Measurements from ENCODE around the gene CCBE1. TPM values are rescaled to one million over a fixed set of nuclear protein-coding genes. Genes with fewer than 3 reads are reported as not detected.
"Not testable (repeated sequence)": the region's sequence is repeated elsewhere in the genome, so short reads cannot be mapped to it uniquely, and the experiment has no call there.

CCBE1 gene
- total RNA-seq, 2 donors from 2014 or later = 1.6 to 1.8 TPM

- H3K27me3 ChIP-seq (replicated peaks; ENCODE audit: insufficient read depth) = no peaks in the 10 kb centered on the region
- no peak overlapping the region for H3K27ac ChIP-seq
- H3K4me1 ChIP-seq (ENCODE audit: control insufficient read depth in 1 of 2, low read depth in 2 of 2) = no peaks in the 10 kb centered on the region
- H3K9me3 ChIP-seq = no peaks in the 10 kb centered on the region
- TF ChIP-seq CTCF (IDR thresholded peaks at IDR 0.05) = no peak
- no peak for ATAC-seq (ENCODE audit: insufficient number of reproducible peaks, low FRiP score, low read depth)
- H3K36me3 ChIP-seq = no peaks in the 10 kb centered on the region
- no peak for DNase-seq (ENCODE audit: low spot score)
- H3K4me3 ChIP-seq = no peak overlapping the region
Measured at GRCh38 chr18:59651071-59651470, 46.2 kb downstream of the CCBE1 start.

DNA sequence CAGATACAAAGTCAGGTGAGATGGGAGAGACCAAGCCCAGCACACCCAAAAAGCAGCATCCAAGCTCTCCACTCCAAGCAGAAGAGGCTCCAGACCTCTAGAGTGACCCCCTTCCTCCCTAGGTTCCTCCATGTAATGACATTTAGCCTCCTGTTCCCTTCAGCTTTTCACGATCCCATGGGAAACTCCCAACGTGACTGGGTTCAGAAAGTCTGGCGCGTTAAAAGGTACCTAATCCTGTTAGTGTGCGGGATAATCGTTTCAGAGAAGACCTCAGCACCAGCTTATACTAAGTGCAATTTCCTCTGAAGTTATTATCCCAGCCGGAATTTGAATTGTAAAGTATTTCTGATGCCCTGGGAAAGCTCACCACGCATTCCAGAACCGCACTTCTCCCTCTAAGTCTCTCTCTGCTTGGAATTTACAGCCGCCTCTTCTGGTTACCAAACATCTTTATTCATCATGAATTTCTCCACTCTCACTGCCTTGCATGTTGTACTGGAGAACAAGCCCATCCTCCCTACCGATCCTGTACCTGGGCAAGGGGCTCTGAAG lies 46.9 kb downstream of the CCBE1 start:
- Histone ChIP-seq H3K27me3 (replicated peaks; ENCODE audit: insufficient read depth) (no peaks in the 10 kb centered on the region), H3K4me1 (ENCODE audit: control insufficient read depth in 1 of 2, low read depth in 2 of 2) (no peaks in the 10 kb centered on the region), H3K36me3 (no peaks in the 10 kb centered on the region), H3K27ac (no peak overlapping the region), H3K4me3 (no peak overlapping the region), H3K9me3 (no peaks in the 10 kb centered on the region)
- ATAC-seq (ENCODE audit: insufficient number of reproducible peaks, low FRiP score, low read depth) = no peak
- no peak for DNase-seq (ENCODE audit: low spot score)
- no peak for TF ChIP-seq CTCF (IDR thresholded peaks at IDR 0.05)

- DNase-seq (ENCODE audit: low spot score) = no peak
- no peak overlapping the region for H3K4me3 ChIP-seq
- no peak overlapping the region for H3K27ac ChIP-seq
- H3K4me1 ChIP-seq (ENCODE audit: control insufficient read depth in 1 of 2, low read depth in 2 of 2) = no peaks in the 10 kb centered on the region
- no peak for TF ChIP-seq CTCF (IDR thresholded peaks at IDR 0.05)
- no peak for ATAC-seq (ENCODE audit: insufficient number of reproducible peaks, low FRiP score, low read depth)
- no peaks in the 10 kb centered on the region for H3K36me3 ChIP-seq
- no peaks in the 10 kb centered on the region for H3K27me3 ChIP-seq (replicated peaks; ENCODE audit: insufficient read depth)
- no peaks in the 10 kb centered on the region for H3K9me3 ChIP-seq
Measured at GRCh38 chr18:59649591-59649990, 47.6 kb downstream of the CCBE1 start.

GRCh38 chr18:59648469-59648868 lies 48.8 kb downstream of the CCBE1 start:
- not testable (repeated sequence) for H3K36me3 ChIP-seq; H3K4me3 ChIP-seq; DNase-seq (ENCODE audit: low spot score); ATAC-seq (ENCODE audit: insufficient number of reproducible peaks, low FRiP score, low read depth); H3K4me1 ChIP-seq (ENCODE audit: control insufficient read depth in 1 of 2, low read depth in 2 of 2); H3K27me3 ChIP-seq (replicated peaks; ENCODE audit: insufficient read depth); H3K9me3 ChIP-seq; H3K27ac ChIP-seq

DNA sequence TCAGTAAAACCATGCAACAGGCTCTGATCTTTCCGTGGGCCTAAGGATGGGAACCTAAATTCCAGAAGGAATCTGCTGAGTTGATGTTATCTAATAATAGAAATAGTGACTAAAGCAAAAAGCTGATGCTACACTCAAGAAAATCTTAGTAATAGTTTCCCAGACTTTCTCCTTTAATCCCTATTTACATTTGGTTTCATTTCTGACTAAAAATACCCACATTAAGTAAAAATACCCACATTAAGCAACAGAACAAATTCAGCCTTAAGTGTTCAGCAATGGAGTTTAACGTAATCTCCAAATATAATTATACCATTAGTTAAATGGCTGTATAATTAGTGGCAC lies 50.3 kb downstream of the CCBE1 start:
- H3K27me3 ChIP-seq (replicated peaks; ENCODE audit: insufficient read depth) = no peaks in the 10 kb centered on the region
- no peaks in the 10 kb centered on the region for H3K9me3 ChIP-seq
- ATAC-seq (ENCODE audit: insufficient number of reproducible peaks, low FRiP score, low read depth) = peak; percentile 50
- no peak overlapping the region for H3K27ac ChIP-seq
- TF ChIP-seq CTCF (IDR thresholded peaks at IDR 0.05) = no peak
- H3K4me3 ChIP-seq = no peak overlapping the region
- H3K4me1 ChIP-seq (ENCODE audit: control insufficient read depth in 1 of 2, low read depth in 2 of 2) = no peaks in the 10 kb centered on the region
- H3K36me3 ChIP-seq = no peaks in the 10 kb centered on the region
- DNase-seq (ENCODE audit: low spot score) = no peak

DNA sequence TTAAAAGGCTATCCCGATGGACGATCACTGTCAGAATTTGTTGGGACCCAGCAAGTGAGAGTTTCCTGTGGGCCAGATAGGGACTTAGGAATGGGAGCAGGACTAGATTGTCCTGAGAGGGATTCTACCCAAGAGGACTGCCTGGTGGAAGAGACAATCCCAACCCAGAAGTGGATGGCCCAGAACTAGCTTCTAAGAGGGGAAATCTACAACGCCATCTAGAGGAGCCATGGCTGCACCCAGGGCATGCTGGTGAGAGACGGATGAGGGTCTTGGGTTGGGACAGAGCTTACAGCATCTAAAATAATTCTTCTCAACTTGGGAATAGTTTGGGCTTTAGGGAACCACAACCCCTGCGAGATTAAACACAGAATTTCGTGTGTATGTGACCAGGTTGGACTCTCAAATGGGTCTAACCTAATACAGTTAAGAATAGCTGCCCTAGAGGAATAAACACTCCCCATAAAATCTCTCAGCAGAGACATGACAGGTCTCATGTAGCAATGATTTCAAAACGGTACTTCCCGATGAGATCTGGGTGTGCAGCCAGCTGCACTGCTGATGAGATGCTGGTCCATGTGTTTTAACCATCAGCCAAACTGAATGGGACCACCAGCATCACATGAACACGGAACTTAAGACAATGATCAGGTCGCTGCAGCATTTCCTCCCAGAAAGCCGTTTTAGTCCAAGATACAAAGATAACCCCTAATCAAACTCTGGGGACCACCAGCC lies 50.8 kb downstream of the CCBE1 start:
- no peaks in the 10 kb centered on the region for H3K27me3 ChIP-seq (replicated peaks; ENCODE audit: insufficient read depth)
- no peaks in the 10 kb centered on the region for H3K36me3 ChIP-seq
- H3K4me3 ChIP-seq = no peak overlapping the region
- no peak for TF ChIP-seq CTCF (IDR thresholded peaks at IDR 0.05)
- DNase-seq (ENCODE audit: low spot score) (no peak), ATAC-seq (ENCODE audit: insufficient number of reproducible peaks, low FRiP score, low read depth) (no peak)
- no peaks in the 10 kb centered on the region for H3K9me3 ChIP-seq
- no peaks in the 10 kb centered on the region for H3K4me1 ChIP-seq (ENCODE audit: control insufficient read depth in 1 of 2, low read depth in 2 of 2)
- no peak overlapping the region for H3K27ac ChIP-seq

Measured in thoracic aorta (tissue), 2 donors.